OCI-LY7 (cell line): ENCODE results near the gene PLCXD1. TPM values are rescaled to one million over a fixed set of nuclear protein-coding genes. Genes with fewer than 3 reads are reported as not detected.

Experiments
- BruUV-seq: library from RNA; stranded (reverse); fragments of 400-500 nt; replicated peaks from 2 replicates; lab custom pipeline; 2021; lab: Mats Ljungman, UMichigan
- CTCF ChIA-PET: fragments of 300-600 bp; sonication (Branson Sonifier 250); formaldehyde crosslinking; loops from one replicate; lab custom pipeline; 2022; ENCODE audit warnings: antibody characterized with exemption; ENCODE audit not compliant: unreplicated experiment; lab: Charles Lee
- POLR2A ChIA-PET: fragments of 300-600 bp; sonication (Branson Sonifier 250); formaldehyde crosslinking; loops from one replicate; lab custom pipeline; 2022; ENCODE audit warnings: antibody characterized with exemption; lab: Charles Lee
- DNase-seq: peaks from one replicate; pipeline ENCODE4 v3.0.0-alpha.2; 2015; ENCODE audit warnings: low spot score
- H2AFZ ChIP-seq: fragments of 200-600 bp; sonication (generic), shearing (Covaris generic); 2 replicates; pipeline ENCODE4 v1.6.1; 2014; ENCODE audit warnings: mild to moderate bottlenecking, antibody characterized with exemption, low read length, moderate library complexity
- H3K27ac ChIP-seq: fragments of 200-600 bp; sonication (generic); 2 replicates; pipeline ENCODE4 v1.5.1; 2014; ENCODE audit warnings: mixed run types, low read depth, mild to moderate bottlenecking, moderate library complexity, low read length, inconsistent platforms; ENCODE audit not compliant: poor library complexity, severe bottlenecking
- H3K36me3 ChIP-seq: fragments of 200-600 bp; sonication (generic); 2 replicates; pipeline ENCODE4 v1.6.1; 2014; ENCODE audit warnings: mild to moderate bottlenecking, antibody characterized with exemption, low read length, moderate library complexity, mixed read lengths; ENCODE audit not compliant: insufficient read depth
- H3K4me1 ChIP-seq: fragments of 200-600 bp; sonication (generic); 2 replicates; pipeline ENCODE4 v1.5.1; 2014; ENCODE audit warnings: mild to moderate bottlenecking, low read length; ENCODE audit not compliant: insufficient read depth, poor library complexity, severe bottlenecking
- H3K4me2 ChIP-seq: fragments of 200-600 bp; sonication (generic); 2 replicates; pipeline ENCODE4 v1.6.1; 2014; ENCODE audit warnings: mild to moderate bottlenecking, low read length
- H3K4me3 ChIP-seq: fragments of 200-600 bp; sonication (generic); 2 replicates; pipeline ENCODE4 v1.5.1; 2014; ENCODE audit warnings: mild to moderate bottlenecking, low read depth, low read length; ENCODE audit not compliant: poor library complexity, severe bottlenecking
- H3K79me2 ChIP-seq: fragments of 200-600 bp; sonication (generic); 2 replicates; pipeline ENCODE4 v1.6.1; 2016; ENCODE audit warnings: low read depth, mild to moderate bottlenecking, low read length, moderate library complexity, mixed read lengths; ENCODE audit not compliant: insufficient read depth
- H3K9me2 ChIP-seq: fragments of 200-600 bp; sonication (generic); 2 replicates; pipeline ENCODE4 v1.6.1; 2016; ENCODE audit warnings: mild to moderate bottlenecking, low read length, mixed read lengths; ENCODE audit not compliant: insufficient read depth
- H3K9me3 ChIP-seq: fragments of 200-600 bp; sonication (generic); 2 replicates; pipeline ENCODE4 v1.6.1; 2014; ENCODE audit warnings: mild to moderate bottlenecking, mixed run types, low read length, mixed read lengths
- H4K20me1 ChIP-seq: fragments of 200-600 bp; sonication (generic); 2 replicates; pipeline ENCODE4 v1.6.1; 2014; ENCODE audit warnings: mild to moderate bottlenecking, antibody characterized with exemption, low read length, moderate library complexity, mixed read lengths; ENCODE audit not compliant: insufficient read depth
- CTCF ChIP-seq: fragments of 200-600 bp; sonication (generic); conservative IDR thresholded peaks from 2 replicates; pipeline ENCODE4 v1.5.1; 2014; ENCODE audit warnings: mild to moderate bottlenecking, antibody characterized with exemption, low read length, moderate library complexity, mixed read lengths
- EZH2phosphoT487 ChIP-seq: fragments of 200-600 bp; sonication (generic); IDR thresholded peaks from 2 replicates; pipeline ENCODE4 v1.6.1; 2018; ENCODE audit warnings: low read depth, borderline replicate concordance, mild to moderate bottlenecking, mixed run types, antibody characterized with exemption, low read length, moderate library complexity, mixed read lengths
- intact Hi-C: fragments of 100-400 bp; cut with micrococcal nuclease; formaldehyde crosslinking; loops from one replicate; pipeline ENCODE4 v1.10.0; 2022; ENCODE audit not compliant: unreplicated experiment
- total RNA-seq, 2 experiments: library from RNA; depleted of rRNA in 1 of 2; stranded (reverse); fragments of >200 nt in 1 of 2; shearing (Covaris generic) in 1 of 2; gene quantifications; 2 replicates each; pipeline ENCODE4 v1.2.3, GENCODE V29; 2014 to 2022

The PLCXD1 gene
- total RNA-seq, 2 experiments from 2014 or later: 86.0 to 133 TPM

DNA sequence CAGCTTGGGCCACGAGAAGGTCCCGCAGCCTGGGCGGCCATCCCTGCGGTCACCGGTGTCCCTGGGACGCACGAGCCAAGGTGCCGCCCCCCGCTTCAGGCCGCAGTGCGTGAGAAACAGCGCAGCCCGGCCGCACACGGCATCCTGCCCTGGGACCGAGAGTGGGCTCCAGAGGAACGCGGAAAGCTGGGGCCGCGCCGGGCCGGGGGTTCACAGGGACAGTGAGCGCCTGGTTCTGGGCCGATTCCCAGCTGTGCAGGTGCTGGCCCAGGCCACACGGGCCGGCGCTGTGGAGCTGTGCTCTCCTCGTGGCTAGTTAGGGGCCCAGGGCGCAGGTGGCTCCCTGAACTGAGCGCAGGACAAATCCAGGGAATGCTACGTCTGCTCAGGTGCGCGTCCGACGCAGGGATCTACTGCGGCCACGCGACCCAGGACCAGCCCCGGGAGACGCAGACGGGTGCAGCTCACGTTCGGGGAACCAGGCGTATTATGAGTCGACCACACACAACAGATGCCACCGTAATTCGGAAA, 63.3 kb downstream of the PLCXD1 start:
- Histone ChIP-seq H2AFZ (no peak overlapping the region), H3K27ac (no peak overlapping the region), H3K4me3 (no peak overlapping the region), H3K4me1 (no peaks in the 10 kb centered on the region), H4K20me1 (no peaks in the 10 kb centered on the region), H3K4me2 (no peak overlapping the region), H3K9me3 (no peaks in the 10 kb centered on the region), H3K9me2 (no peaks in the 10 kb centered on the region), H3K36me3 (peaks cover 69% of the 10 kb centered on the region), H3K79me2 (peaks cover 6% of the 10 kb centered on the region; the same call in 1 of the 2 replicates)
- no TSS peak for BruUV-seq
- CTCF ChIA-PET: no interaction called here
- intact Hi-C loops: no loop called here
- no peak for DNase-seq
- POLR2A ChIA-PET: no interaction called here
- TF ChIP-seq CTCF (no peak), EZH2phosphoT487 (no peak)

DNA sequence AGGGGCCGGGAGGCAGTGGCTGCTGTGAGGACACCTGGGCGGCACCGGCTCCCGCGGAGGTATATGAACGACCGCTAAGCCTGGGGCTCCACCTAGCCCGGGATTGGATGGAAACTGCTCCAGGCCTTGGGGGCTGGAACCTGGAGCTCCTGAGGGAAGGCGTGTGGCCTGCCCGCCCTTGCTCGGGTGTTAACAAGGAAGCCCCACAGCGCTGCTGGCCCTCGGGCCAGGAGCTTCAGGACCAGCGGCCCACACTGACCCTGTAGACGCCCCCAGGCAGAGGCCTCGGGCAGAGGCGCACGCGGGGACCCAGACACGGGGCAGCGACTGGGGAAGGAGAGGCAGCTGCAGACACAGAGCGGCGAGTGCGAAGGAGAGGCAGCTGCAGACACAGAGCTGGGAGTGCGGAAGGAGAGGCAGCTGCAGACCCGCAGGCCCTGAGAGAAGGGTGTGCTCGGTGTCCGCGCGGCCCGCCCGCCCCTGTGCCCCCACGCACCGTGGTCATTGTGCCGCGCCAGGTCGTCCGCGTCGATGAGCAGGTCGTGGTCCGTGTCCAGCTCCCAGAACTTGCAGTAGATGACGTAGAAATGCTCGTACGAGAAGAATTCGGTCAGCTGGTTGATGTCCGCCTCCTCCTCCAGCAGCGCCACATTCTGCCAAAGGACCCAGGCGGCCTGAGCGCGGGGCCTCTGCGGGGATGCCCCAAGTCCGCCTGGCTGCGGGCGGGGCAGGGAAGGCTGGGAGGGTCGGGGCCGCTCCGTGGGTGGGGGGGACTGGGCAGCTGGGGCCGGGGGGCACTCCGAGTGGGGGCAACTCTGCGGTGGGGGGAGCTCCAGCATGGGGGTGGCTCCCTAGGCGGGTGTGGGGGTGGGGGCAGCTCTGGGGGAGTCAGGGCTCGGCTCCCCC, 64.1 kb downstream of the PLCXD1 start:
- intact Hi-C loops: no loop called here
- TF ChIP-seq CTCF: no peak
- no peak for TF ChIP-seq EZH2phosphoT487
- Histone ChIP-seq H3K79me2 (peaks cover 11% of the 10 kb centered on the region; the same call in 1 of the 2 replicates), H4K20me1 (no peaks in the 10 kb centered on the region), H3K4me1 (no peaks in the 10 kb centered on the region), H3K4me2 (no peak overlapping the region), H3K4me3 (no peak overlapping the region), H3K36me3 (peaks cover 78% of the 10 kb centered on the region), H3K9me2 (no peaks in the 10 kb centered on the region), H3K27ac (no peak overlapping the region), H2AFZ (no peak overlapping the region), H3K9me3 (no peaks in the 10 kb centered on the region)
- no peak for DNase-seq
- no TSS peak for BruUV-seq
- ChIA-PET CTCF (no interaction called here), POLR2A (no interaction called here)
